DND-41 (cell line): ENCODE results near the gene TUFT1.
"Not testable (repeated sequence)": the region's sequence is repeated elsewhere in the genome, so short reads cannot be mapped to it uniquely, and the experiment has no call there.

Experiments
- EZH2 ChIP-seq: IDR thresholded peaks from 3 replicates; pipeline ENCODE4 v1.6.1; 2012; ENCODE audit warnings: borderline replicate concordance, low read depth, mild to moderate bottlenecking, moderate library complexity, low read length, inconsistent platforms; ENCODE audit not compliant: severe bottlenecking
- TF ChIP-seq, protein P1 (sequence below): IDR thresholded peaks from 2 replicates; pipeline ENCODE4 v1.5.1; 2012; ENCODE audit warnings: borderline replicate concordance, low read length, moderate library complexity, mild to moderate bottlenecking; ENCODE audit not compliant: poor library complexity, severe bottlenecking; ENCODE audit errors: extremely low read depth

- TF ChIP-seq, protein P1, sequence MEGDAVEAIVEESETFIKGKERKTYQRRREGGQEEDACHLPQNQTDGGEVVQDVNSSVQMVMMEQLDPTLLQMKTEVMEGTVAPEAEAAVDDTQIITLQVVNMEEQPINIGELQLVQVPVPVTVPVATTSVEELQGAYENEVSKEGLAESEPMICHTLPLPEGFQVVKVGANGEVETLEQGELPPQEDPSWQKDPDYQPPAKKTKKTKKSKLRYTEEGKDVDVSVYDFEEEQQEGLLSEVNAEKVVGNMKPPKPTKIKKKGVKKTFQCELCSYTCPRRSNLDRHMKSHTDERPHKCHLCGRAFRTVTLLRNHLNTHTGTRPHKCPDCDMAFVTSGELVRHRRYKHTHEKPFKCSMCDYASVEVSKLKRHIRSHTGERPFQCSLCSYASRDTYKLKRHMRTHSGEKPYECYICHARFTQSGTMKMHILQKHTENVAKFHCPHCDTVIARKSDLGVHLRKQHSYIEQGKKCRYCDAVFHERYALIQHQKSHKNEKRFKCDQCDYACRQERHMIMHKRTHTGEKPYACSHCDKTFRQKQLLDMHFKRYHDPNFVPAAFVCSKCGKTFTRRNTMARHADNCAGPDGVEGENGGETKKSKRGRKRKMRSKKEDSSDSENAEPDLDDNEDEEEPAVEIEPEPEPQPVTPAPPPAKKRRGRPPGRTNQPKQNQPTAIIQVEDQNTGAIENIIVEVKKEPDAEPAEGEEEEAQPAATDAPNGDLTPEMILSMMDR = not testable (repeated sequence)
- not testable (repeated sequence) for TF ChIP-seq EZH2
These were observed 78.9 kb downstream of the TUFT1 start for GRCh38 chr1:151618996-151619395.
